ENCODE data around the gene RABL6.
"Not testable (repeated sequence)": the region's sequence is repeated elsewhere in the genome, so short reads cannot be mapped to it uniquely, and the experiment has no call there.

The RABL6 gene

GRCh38 chr9:136762221-136762691 lies 45.5 kb upstream of the RABL6 start:
- no peak overlapping the region for H3K4me3 ChIP-seq (ENCODE audit: control insufficient read depth, low read depth, low read length)
- TF ChIP-seq, protein P1, sequence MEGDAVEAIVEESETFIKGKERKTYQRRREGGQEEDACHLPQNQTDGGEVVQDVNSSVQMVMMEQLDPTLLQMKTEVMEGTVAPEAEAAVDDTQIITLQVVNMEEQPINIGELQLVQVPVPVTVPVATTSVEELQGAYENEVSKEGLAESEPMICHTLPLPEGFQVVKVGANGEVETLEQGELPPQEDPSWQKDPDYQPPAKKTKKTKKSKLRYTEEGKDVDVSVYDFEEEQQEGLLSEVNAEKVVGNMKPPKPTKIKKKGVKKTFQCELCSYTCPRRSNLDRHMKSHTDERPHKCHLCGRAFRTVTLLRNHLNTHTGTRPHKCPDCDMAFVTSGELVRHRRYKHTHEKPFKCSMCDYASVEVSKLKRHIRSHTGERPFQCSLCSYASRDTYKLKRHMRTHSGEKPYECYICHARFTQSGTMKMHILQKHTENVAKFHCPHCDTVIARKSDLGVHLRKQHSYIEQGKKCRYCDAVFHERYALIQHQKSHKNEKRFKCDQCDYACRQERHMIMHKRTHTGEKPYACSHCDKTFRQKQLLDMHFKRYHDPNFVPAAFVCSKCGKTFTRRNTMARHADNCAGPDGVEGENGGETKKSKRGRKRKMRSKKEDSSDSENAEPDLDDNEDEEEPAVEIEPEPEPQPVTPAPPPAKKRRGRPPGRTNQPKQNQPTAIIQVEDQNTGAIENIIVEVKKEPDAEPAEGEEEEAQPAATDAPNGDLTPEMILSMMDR (conservative IDR thresholded peaks at IDR 0.05; ENCODE audit: control insufficient read depth, insufficient read depth, low read depth, low read length) = no peak
- DNase-seq (ENCODE audit: low read depth) = no peak

- TF ChIP-seq, protein P1 (conservative IDR thresholded peaks at IDR 0.05; ENCODE audit: control insufficient read depth, insufficient read depth, low read depth, low read length) = no peak
- no peak overlapping the region for H3K4me3 ChIP-seq (ENCODE audit: control insufficient read depth, low read depth, low read length)
- peak; percentile 17 for DNase-seq (ENCODE audit: low read depth)
These were observed 44.7 kb upstream of the RABL6 start for GRCh38 chr9:136762915-136763648.

DNA sequence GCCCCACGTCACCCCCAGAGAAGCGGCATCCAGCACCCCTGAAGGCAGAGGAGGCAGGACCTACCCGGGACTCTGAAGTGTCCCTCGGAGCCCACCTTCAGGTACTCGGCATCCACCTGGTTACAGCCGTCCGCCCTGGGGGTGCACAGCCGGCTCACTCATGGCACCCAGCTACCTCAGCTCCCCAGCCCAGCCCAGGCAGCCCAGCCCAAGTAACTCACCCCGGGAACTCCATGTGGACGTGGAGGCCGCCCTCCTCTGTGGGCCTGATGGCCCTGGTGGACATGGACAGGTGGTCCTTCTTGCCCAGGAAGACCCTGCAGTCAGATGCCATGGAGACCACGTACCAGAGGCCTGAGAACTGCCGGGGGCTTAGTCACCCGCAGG lies 44.1 kb upstream of the RABL6 start:
- TF ChIP-seq, protein P1 (conservative IDR thresholded peaks at IDR 0.05; ENCODE audit: control insufficient read depth, insufficient read depth, low read depth, low read length) = no peak
- no peak overlapping the region for H3K4me3 ChIP-seq (ENCODE audit: control insufficient read depth, low read depth, low read length)

GRCh38 chr9:136764301-136764891 lies 43.4 kb upstream of the RABL6 start, which contains the start of gene LCN15:
Gene LCN15, minus strand, starts transcription at chr9:136764518. Its CDS starts 30 bp downstream, at chr9:136764488.
- H3K4me3 ChIP-seq (ENCODE audit: control insufficient read depth, low read depth, low read length) = no peak within 1 kb of the TSS
- TF ChIP-seq, protein P1 (conservative IDR thresholded peaks at IDR 0.05; ENCODE audit: control insufficient read depth, insufficient read depth, low read depth, low read length) = no peak
- DNase-seq (ENCODE audit: low read depth) = no peak

More for the DNA sequence above, 44.1 kb upstream of the RABL6 start:
- no peak for DNase-seq (ENCODE audit: low read depth)

DNA sequence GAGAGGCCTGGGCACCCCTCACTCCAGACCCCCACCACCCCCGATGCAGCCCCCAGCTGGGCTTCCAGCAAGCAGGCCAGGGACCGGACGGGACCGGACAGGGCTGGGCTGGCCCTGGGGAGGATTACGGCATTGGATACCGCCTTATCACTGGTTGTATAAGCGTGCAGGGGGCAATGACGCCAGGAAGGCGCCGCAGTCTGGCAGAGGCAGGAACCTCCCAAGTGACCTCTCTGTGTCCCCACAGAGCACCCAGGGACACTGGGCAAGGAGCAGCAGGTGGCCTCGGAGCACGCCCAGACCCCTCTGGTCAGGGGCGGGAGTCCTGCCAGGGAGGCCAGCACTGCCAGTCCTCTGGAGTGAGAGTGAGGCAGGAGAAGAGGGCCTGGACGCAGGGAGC lies 42.7 kb upstream of the RABL6 start:
- H3K4me3 ChIP-seq (ENCODE audit: control insufficient read depth, low read depth, low read length) = no peak overlapping the region
- TF ChIP-seq, protein P1 (conservative IDR thresholded peaks at IDR 0.05; ENCODE audit: control insufficient read depth, insufficient read depth, low read depth, low read length) = no peak
- no peak for DNase-seq (ENCODE audit: low read depth)

GRCh38 chr9:136765745-136766409 lies 41.9 kb upstream of the RABL6 start:
- not testable (repeated sequence) for H3K4me3 ChIP-seq (ENCODE audit: control insufficient read depth, low read depth, low read length); DNase-seq (ENCODE audit: low read depth)

Measured in fibroblast of mammary gland (primary cell).